Ureter (tissue), 1 donor: Measurements from ENCODE around the gene TXNL4B. TPM values are rescaled to one million over a fixed set of nuclear protein-coding genes. Genes with fewer than 3 reads are reported as not detected.

Source experiments
- total RNA-seq: library from RNA; stranded (reverse); gene quantifications from one replicate; pipeline ENCODE4 v1.2.4, GENCODE V29; 2023
- donor health status: DM: yes; HTN: yes; CAD: no.

The TXNL4B gene
- total RNA-seq, 1 donor from 2014 or later, result 13.9 TPM

Other genes starting within 250 kb of the TXNL4B start
- gene ATXN1L, start 247.6 kb downstream of the TXNL4B start, total RNA-seq, result 28.5 TPM
- gene ZNF821, start 209.4 kb downstream of the TXNL4B start, total RNA-seq, result 5.7 TPM
- gene IST1, start 198.1 kb downstream of the TXNL4B start, total RNA-seq, result 176 TPM
- 0.52 TPM for gene PKD1L3, start 93.2 kb downstream of the TXNL4B start, total RNA-seq
- 15.8 TPM for gene DHODH, start 84.9 kb downstream of the TXNL4B start, total RNA-seq
- 3.9 TPM for gene HP, start 39.1 kb downstream of the TXNL4B start, total RNA-seq
- not detected for gene HPR, start 30.4 kb downstream of the TXNL4B start, total RNA-seq
- 50.1 TPM for gene DHX38, start 227 bp upstream of the TXNL4B start, total RNA-seq
- 1.6 TPM for gene PMFBP1, start 78.5 kb upstream of the TXNL4B start, total RNA-seq